ENCODE results near the gene PTH1R. TPM values are rescaled to one million over a fixed set of nuclear protein-coding genes. Genes with fewer than 3 reads are reported as not detected.

The PTH1R gene
- polyA plus RNA-seq, 1 of the 3 experiments (the other 2 are of a cell fraction) = 0.07 TPM

GRCh38 chr3:46924921-46925584 is 47.5 kb downstream of the PTH1R start (continued):
- TF ChIP-seq ZBTB33 (IDR thresholded peaks at IDR 0.05; ENCODE audit: borderline replicate concordance, low read depth) (no peak), JUND (IDR thresholded peaks at IDR 0.05) (no peak), PBX3 (IDR thresholded peaks at IDR 0.05) (no peak)

GRCh38 chr3:46925585-46925934 is 48.0 kb downstream of the PTH1R start:
- H4K20me1 ChIP-seq (ENCODE audit: insufficient read depth) = peaks cover 7% of the 10 kb centered on the region; the same call in 1 of the 2 replicates
- H2AFZ ChIP-seq (ENCODE audit: low read depth) = no peak overlapping the region
- no peak overlapping the region for H3K9ac ChIP-seq
- no peaks in the 10 kb centered on the region for H3K9me3 ChIP-seq
- peaks cover 31% of the 10 kb centered on the region; the same call in 1 of the 2 replicates for H3K79me2 ChIP-seq (ENCODE audit: insufficient read depth)
- TF ChIP-seq RXRA (IDR thresholded peaks at IDR 0.05; ENCODE audit: borderline replicate concordance, low read depth) (no peak), SIN3A (IDR thresholded peaks at IDR 0.05; ENCODE audit: borderline replicate concordance, low read depth, low read length) (no peak), CTCF (IDR thresholded peaks at IDR 0.05) (no peak), FOXM1 (IDR thresholded peaks at IDR 0.05; ENCODE audit: low read depth) (no peak), GATA2 (CRISPR knock-in tag; IDR thresholded peaks at IDR 0.05) (no peak), EZH2phosphoT487 (IDR thresholded peaks at IDR 0.05; ENCODE audit: borderline replicate concordance, low read depth) (no peak), IRF3 (IDR thresholded peaks at IDR 0.05; ENCODE audit: low read depth, low read length) (no peak), MXI1 (IDR thresholded peaks at IDR 0.05; ENCODE audit: low read depth, low read length) (no peak), TCF12 (IDR thresholded peaks at IDR 0.05) (no peak), TEAD4 (IDR thresholded peaks at IDR 0.05; ENCODE audit: borderline replicate concordance, insufficient read depth) (no peak), RAD21 (IDR thresholded peaks at IDR 0.05; ENCODE audit: low read length) (no peak), SMC3 (IDR thresholded peaks at IDR 0.05; ENCODE audit: low read depth, low read length) (no peak)
- ChIA-PET POLR2A (no interaction called here), CTCF (interaction anchor here (1.1 to 4.2 kb wide), 3 partner anchors 73 to 915 kb away, joined by 3 to 18 read pairs (median 3); no protein-coding TSS in a partner anchor)
- no peak overlapping the region for H3K4me3 ChIP-seq (ENCODE audit: low read depth in 2 of 2, low read length in 1 of 2)
- no peak overlapping the region; a peak in 1 of 4 replicates for H3K27ac ChIP-seq (ENCODE audit: low read depth in 2 of 2, low read length in 1 of 2)
- DNase-seq = no peak
- no peaks in the 10 kb centered on the region for H3K27me3 ChIP-seq (ENCODE audit: insufficient read depth)
- no peaks in the 10 kb centered on the region for H3K9me2 ChIP-seq
- peaks cover 2% of the 10 kb centered on the region in 2 experiments; a peak in 2 of 4 replicates for H3K4me1 ChIP-seq (ENCODE audit: control insufficient read depth in 1 of 2, insufficient read depth in 2 of 2, low read depth in 1 of 2, low read length in 1 of 2)
- WGBS (ENCODE audit: low lambda C conversion rate) = 84% methylated on average over 5 of the region's 5 CpGs
- H3F3A ChIP-seq (replicated peaks; ENCODE audit: insufficient read depth) = no peaks in the 10 kb centered on the region
- no peak overlapping the region for H3K4me2 ChIP-seq
- H3K36me3 ChIP-seq (replicated peaks in 1 of 2; ENCODE audit: control insufficient read depth in 1 of 2, insufficient read depth in 2 of 2, low read length in 1 of 2) = peaks cover 50 to 69% of the 10 kb centered on the region in 2 experiments

Measured in SK-N-SH (cell line).